K562 (cell line): ENCODE results near the gene TMEM242. TPM values are rescaled to one million over a fixed set of nuclear protein-coding genes. Genes with fewer than 3 reads are reported as not detected.
A peak's percentile ranks its signal among the peaks of the same experiment; 100 is the strongest.

Source experiments
- ATAC-seq: fragments of 200-7000 bp; cut with Tn5 transposase; 3 replicates; pipeline ENCODE4 v1.9.1; 2020; ENCODE audit warnings: moderate library complexity
- BruUV-seq: library from RNA; stranded (reverse); fragments of 400-500 nt; replicated peaks from 2 replicates; lab custom pipeline; 2021; lab: Mats Ljungman, UMichigan
- CTCF ChIA-PET: fragments of 300-600 bp; formaldehyde crosslinking; extraction: SDS; loops from one replicate; lab custom pipeline; 2021; ENCODE audit warnings: low intra/inter-chr PET ratio; lab: Yijun Ruan, JAX
- POLR2A ChIA-PET: fragments of 300-600, 350-650 bp; sonication (Branson Sonifier 250); formaldehyde crosslinking; extraction: SDS; loops from one replicate; lab custom pipeline; 2021; ENCODE audit warnings: antibody characterized with exemption, inconsistent platforms; lab: Yijun Ruan, JAX
- DNase-seq, 4 experiments: peaks; one replicate each; pipeline versions ENCODE4 v3.0.0 to v3.0.0-alpha.2; 2011 to 2018; ENCODE audit warnings: low spot score in 3 of 4, mixed read lengths in 3 of 4; ENCODE audit errors: extremely low read depth in 1 of 4
- FAIRE-seq: peaks from 2 replicates; lab custom pipeline; 2011; peaks lifted over from hg19 to GRCh38; lab: Jason Lieb, UNC
- H2AFZ ChIP-seq: 2 replicates; pipeline ENCODE4 v1.6.0; 2011; ENCODE audit warnings: low read depth, low read length, control low read depth, inconsistent platforms
- H3K27ac ChIP-seq: fragments of 200-600 bp; 3 replicates; pipeline ENCODE4 v1.8.0; 2011; ENCODE audit warnings: low read depth, mild to moderate bottlenecking, control low read depth, inconsistent platforms, low read length, moderate library complexity, mixed read lengths; ENCODE audit errors: extremely low read depth
- H3K27me3 ChIP-seq, 2 experiments: fragments of 300-600 bp in 1 of 2; 2 replicates in 1 of 2; 3 replicates in 1 of 2; pipeline versions ENCODE4 v1.6.0 to v1.8.0; 2011; ENCODE audit warnings: inconsistent platforms in 2 of 2, low read length in 2 of 2, mild to moderate bottlenecking in 1 of 2, mixed read lengths in 1 of 2, moderate library complexity in 1 of 2; ENCODE audit not compliant: control insufficient read depth in 2 of 2, insufficient read depth in 2 of 2
- H3K36me3 ChIP-seq: fragments of 300-600 bp; 3 replicates; pipeline ENCODE4 v1.8.0; 2011; ENCODE audit warnings: mild to moderate bottlenecking, low read length, inconsistent platforms; ENCODE audit not compliant: control insufficient read depth, insufficient read depth
- H3K4me1 ChIP-seq, 2 experiments: fragments of 200-600 bp in 1 of 2; replicated peaks in 1 of 2; 2 replicates in 1 of 2; 3 replicates in 1 of 2; pipeline versions ENCODE4 v1.5.1 to v1.8.0; 2011; ENCODE audit warnings: inconsistent platforms in 2 of 2, low read length in 2 of 2, mild to moderate bottlenecking in 1 of 2, mixed read lengths in 1 of 2, moderate library complexity in 1 of 2; ENCODE audit not compliant: control insufficient read depth in 2 of 2, insufficient read depth in 2 of 2
- H3K4me2 ChIP-seq: 2 replicates; pipeline ENCODE4 v1.6.1; 2011; ENCODE audit warnings: low read length, control low read depth, inconsistent platforms, mixed read lengths; ENCODE audit not compliant: insufficient read depth
- H3K4me3 ChIP-seq: fragments of 200-600 bp; sonication (generic), shearing (Covaris generic); 2 replicates; pipeline ENCODE4 v1.5.1; 2016; ENCODE audit warnings: control low read depth, inconsistent platforms
- H3K79me2 ChIP-seq: fragments of 200-600 bp; 3 replicates; pipeline ENCODE4 v1.8.0; 2011; ENCODE audit warnings: low read length, inconsistent platforms; ENCODE audit not compliant: control insufficient read depth, insufficient read depth
- H3K9ac ChIP-seq, 2 experiments: 2 replicates each; pipeline versions ENCODE4 v1.6.0 to v1.6.1; 2011; ENCODE audit warnings: low read depth in 2 of 2, low read length in 2 of 2, control low read depth in 1 of 2, inconsistent platforms in 1 of 2, mild to moderate bottlenecking in 1 of 2, mixed read lengths in 1 of 2; ENCODE audit not compliant: insufficient read depth in 1 of 2
- H3K9me1 ChIP-seq: one replicate; pipeline ENCODE4 v1.6.0; 2011; ENCODE audit warnings: inconsistent platforms, mild to moderate bottlenecking, low read length, moderate library complexity; ENCODE audit not compliant: control insufficient read depth, insufficient read depth
- H3K9me3 ChIP-seq: replicated peaks from 2 replicates; pipeline ENCODE4 v1.5.1; 2011; ENCODE audit warnings: low read depth, low read length, inconsistent platforms; ENCODE audit not compliant: control insufficient read depth, insufficient read depth
- H4K20me1 ChIP-seq: replicated peaks from 2 replicates; pipeline ENCODE4 v1.6.1; 2011; ENCODE audit warnings: low read length, inconsistent platforms, mixed read lengths; ENCODE audit not compliant: control insufficient read depth, insufficient read depth
- DMBX1 ChIP-seq: fragments of 250-450 bp; sonication (Bioruptor Pico); IDR thresholded peaks from 2 replicates; pipeline ENCODE4 v1.8.0; 2022; ENCODE audit warnings: inconsistent platforms, mild to moderate bottlenecking, moderate library complexity, borderline replicate concordance
- FIP1L1 ChIP-seq: fragments of 200-400 bp; formaldehyde crosslinking; IDR thresholded peaks from 2 replicates; pipeline ENCODE4 v1.6.1; 2018; ENCODE audit warnings: mild to moderate bottlenecking, low read depth, low read length; ENCODE audit not compliant: poor library complexity, severe bottlenecking
- HEY1 ChIP-seq: fragments of 250-450 bp; sonication (Bioruptor Pico); IDR thresholded peaks from 2 replicates; pipeline ENCODE4 v1.5.0; 2020; ENCODE audit warnings: mild to moderate bottlenecking, moderate library complexity, borderline replicate concordance
- HMGN3 ChIP-seq: IDR thresholded peaks from 2 replicates; pipeline ENCODE4 v1.6.1; 2011; ENCODE audit warnings: borderline replicate concordance, low read depth, mild to moderate bottlenecking, mixed read lengths, low read length; ENCODE audit not compliant: insufficient read length; ENCODE audit errors: extremely low read depth
- KLF1 ChIP-seq: fragments of 450-650 bp; IDR thresholded peaks from 2 replicates; pipeline ENCODE4 v1.6.1; 2016; ENCODE audit warnings: missing genetic modification characterization, missing compliant biosample characterization
- NR4A1 ChIP-seq, 2 experiments: fragments of 250-450 bp in 1 of 2; fragments of 450-650 bp in 1 of 2; sonication (Bioruptor Pico) in 1 of 2; IDR thresholded peaks; 2 replicates each; pipeline versions ENCODE4 v1.4.0 to v1.6.1; 2016 to 2020; ENCODE audit warnings: mild to moderate bottlenecking in 2 of 2, missing compliant biosample characterization in 1 of 2, missing genetic modification characterization in 1 of 2, moderate library complexity in 1 of 2
- RUNX1 ChIP-seq: sonication (generic); IDR thresholded peaks from 2 replicates; pipeline ENCODE4 v1.6.1; 2016; ENCODE audit warnings: antibody characterized with exemption, low read depth
- SMAD2 ChIP-seq: fragments of 150-350 bp; IDR thresholded peaks from 2 replicates; pipeline ENCODE4 v1.6.1; 2014; ENCODE audit warnings: low read depth, mild to moderate bottlenecking, low read length
- TFE3 ChIP-seq: fragments of 450-650 bp; formaldehyde crosslinking; IDR thresholded peaks from 2 replicates; pipeline ENCODE4 v1.4.0; 2020; ENCODE audit warnings: mild to moderate bottlenecking, mixed read lengths
- ZNF395 ChIP-seq: fragments of 200-800 bp; sonication (Bioruptor generic); IDR thresholded peaks from 2 replicates; pipeline ENCODE4 v1.6.1; 2017; ENCODE audit warnings: missing genetic modification characterization, missing compliant biosample characterization
- ZNF77 ChIP-seq: fragments of 250-450 bp; sonication (Bioruptor Pico); IDR thresholded peaks from 2 replicates; pipeline ENCODE4 v1.5.0; 2020
- WGBS: fragments of 100-300 bp; shearing (Covaris generic); methylation state at CpG from one replicate; pipeline ENCODE4 v1.1.6; 2016; ENCODE audit warnings: low coverage, mixed read lengths; ENCODE audit not compliant: insufficient coverage; ENCODE audit errors: missing lambda C conversion rate; 5-methylcytosine and 5-hydroxymethylcytosine counted together
- in situ Hi-C: fragments of 300-500 bp; cut with MboI; formaldehyde crosslinking; loops from 4 replicates; pipeline ENCODE4 v1.15.0; 2018; ENCODE audit warnings: inconsistent platforms, mixed read lengths
- intact Hi-C: fragments of 100-400 bp; cut with micrococcal nuclease; formaldehyde crosslinking; loops from 2 replicates; pipeline ENCODE4 v1.14.2; 2022
- polyA plus RNA-seq, 8 experiments: library from polyadenylated mRNA; depleted of rRNA in 4 of 8; stranded (reverse) in 5 of 8; unstranded in 3 of 8; fragments of >200 nt; fragmentation: Nextera tagmentation in 2 of 8; fragmentation: Illumina TruSeq in 1 of 8; extraction: Ambion mirVana in 2 of 8; extraction: Trizol in 1 of 8; gene quantifications; 2 replicates each; pipeline versions ENCODE4 v1.2.1 to v1.2.3, GENCODE V29; 2011 to 2014; ENCODE audit warnings: inconsistent platforms in 1 of 8, missing spikeins in 1 of 8
- total RNA-seq, 7 experiments: library from RNA; depleted of rRNA in 6 of 7; stranded (reverse); fragments of >200 nt in 6 of 7; fragmentation: Illumina TruSeq in 2 of 7; extraction: Trizol in 2 of 7; gene quantifications; 2 replicates each; pipeline versions ENCODE4 v1.2.1 to v1.2.3, GENCODE V29; 2011 to 2021; ENCODE audit warnings: low replicate concordance in 1 of 7

Gene TMEM242
- total and polyA plus RNA-seq, 9 of the 15 experiments (the other 6 are each of a cell fraction or from before 2014, with no cell fraction given): 9.5 to 35.3 (median 16.5) TPM

DNA sequence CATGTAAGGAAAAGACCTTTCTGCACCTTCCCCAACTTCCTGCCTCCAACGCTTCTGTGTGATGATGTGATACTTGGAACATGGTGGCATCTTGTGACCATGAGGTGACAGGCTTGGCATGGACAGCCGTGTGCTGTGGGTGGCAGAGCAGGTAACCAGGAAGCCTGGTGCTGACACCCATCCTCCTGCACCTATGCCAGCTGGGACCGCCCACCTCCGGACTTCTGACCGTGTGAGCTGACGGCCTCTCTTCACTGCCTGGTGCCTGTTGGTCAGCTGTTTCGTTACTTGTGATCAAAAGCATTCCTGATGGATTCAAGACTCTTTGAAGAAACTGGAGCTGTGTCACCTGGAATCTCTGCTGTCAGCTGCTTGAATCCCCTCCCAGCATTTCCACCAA is 70.3 kb downstream of the TMEM242 start:
- ChIA-PET POLR2A (interaction anchor here (0.6 to 1.4 kb wide), 2 partner anchors 14 to 718 kb away, joined by 3 to 6 read pairs; no protein-coding TSS in a partner anchor), CTCF (no interaction called here)
- no peak overlapping the region for H3K4me2 ChIP-seq
- no peak overlapping the region for H3K4me3 ChIP-seq
- H3K9me3 ChIP-seq: no peaks in the 10 kb centered on the region
- FAIRE-seq (no peak), ATAC-seq (no peak), DNase-seq (no peak)
- no peaks in the 10 kb centered on the region; a peak in 2 of 5 replicates for H3K4me1 ChIP-seq
- no peak overlapping the region for H2AFZ ChIP-seq
- in situ Hi-C loops (no loop called here), intact Hi-C loops (no loop called here)
- H3K9ac ChIP-seq: peak overlapping the region in 1 of 2 experiments; percentile 24; a peak in 1 of 4 replicates
- H3K9me1 ChIP-seq: no peaks in the 10 kb centered on the region
- no TSS peak for BruUV-seq
- no peaks in the 10 kb centered on the region for H3K79me2 ChIP-seq
- H4K20me1 ChIP-seq: no peaks in the 10 kb centered on the region
- H3K27me3 ChIP-seq: peaks cover 47 to 61% of the 10 kb centered on the region in 2 experiments
- 14% methylated on average over 7 of the region's 7 CpGs for WGBS
- H3K27ac ChIP-seq: no peak overlapping the region
- TF ChIP-seq HMGN3 (no peak), SMAD2 (no peak), RUNX1 (no peak), FIP1L1 (no peak), HEY1 (CRISPR knock-in tag) (no peak), ZNF395 (no peak), KLF1 (no peak), NR4A1 (CRISPR knock-in tag; IDR thresholded peaks at IDR 0.05) (no peak), NR4A1 (tag; IDR thresholded peaks at IDR 0.05) (no peak), DMBX1 (CRISPR knock-in tag) (no peak), ZNF77 (CRISPR knock-in tag) (no peak), TFE3 (CRISPR knock-in tag) (no peak)
- no peaks in the 10 kb centered on the region for H3K36me3 ChIP-seq
